DND-41 (cell line): ENCODE measurements around the gene SF3A1.
A peak's percentile ranks its signal among the peaks of the same experiment; 100 is the strongest.

Experiments
- ATAC-seq: fragments of 200-7000 bp; cut with Tn5 transposase; 3 replicates; pipeline ENCODE4 v1.9.1; 2021; ENCODE audit warnings: low read depth; ENCODE audit not compliant: insufficient read depth
- DNase-seq: peaks from one replicate; pipeline ENCODE4 v3.0.0-alpha.2; 2020
- H2AFZ ChIP-seq: 2 replicates; pipeline ENCODE4 v1.6.0; 2012; ENCODE audit warnings: low read depth, low read length
- H3K27ac ChIP-seq: 2 replicates; pipeline ENCODE4 v1.5.1; 2012; ENCODE audit warnings: low read length, inconsistent platforms
- H3K27me3 ChIP-seq: fragments of 200-600 bp; sonication (generic); 2 replicates; pipeline ENCODE4 v1.6.0; 2012; ENCODE audit warnings: low read length, mild to moderate bottlenecking, inconsistent platforms; ENCODE audit not compliant: insufficient read depth, poor library complexity
- H3K36me3 ChIP-seq: 2 replicates; pipeline ENCODE4 v1.5.1; 2012; ENCODE audit warnings: low read length, inconsistent platforms; ENCODE audit not compliant: insufficient read depth
- H3K4me1 ChIP-seq: 2 replicates; pipeline ENCODE4 v1.5.1; 2012; ENCODE audit warnings: mild to moderate bottlenecking, low read length; ENCODE audit not compliant: insufficient read depth
- H3K4me2 ChIP-seq: 2 replicates; pipeline ENCODE4 v1.6.0; 2012; ENCODE audit warnings: mild to moderate bottlenecking, moderate library complexity, low read length, inconsistent platforms; ENCODE audit not compliant: insufficient read depth
- H3K4me3 ChIP-seq, 2 experiments: fragments of 200-600 bp in 1 of 2; shearing (Covaris generic) in 1 of 2; 2 replicates each; pipeline ENCODE4 v1.5.1; 2012 to 2016; ENCODE audit warnings: inconsistent platforms in 2 of 2, low read length in 2 of 2, mild to moderate bottlenecking in 2 of 2, low read depth in 1 of 2, moderate library complexity in 1 of 2
- H3K79me2 ChIP-seq: 2 replicates; pipeline ENCODE4 v1.6.0; 2012; ENCODE audit warnings: low read length, inconsistent platforms; ENCODE audit not compliant: insufficient read depth
- H3K9ac ChIP-seq: 2 replicates; pipeline ENCODE4 v1.6.0; 2012; ENCODE audit warnings: low read depth, mild to moderate bottlenecking, inconsistent platforms, low read length, moderate library complexity
- H3K9me3 ChIP-seq: 2 replicates; pipeline ENCODE4 v1.5.1; 2012; ENCODE audit warnings: low read length, moderate library complexity, mild to moderate bottlenecking, inconsistent platforms; ENCODE audit not compliant: insufficient read depth, severe bottlenecking
- H4K20me1 ChIP-seq: 2 replicates; pipeline ENCODE4 v1.6.0; 2012; ENCODE audit warnings: low read length; ENCODE audit not compliant: insufficient read depth
- CTCF ChIP-seq: IDR thresholded peaks from 2 replicates; pipeline ENCODE4 v1.5.1; 2012; ENCODE audit warnings: borderline replicate concordance, low read length, moderate library complexity, mild to moderate bottlenecking; ENCODE audit not compliant: poor library complexity, severe bottlenecking; ENCODE audit errors: extremely low read depth
- EZH2 ChIP-seq: IDR thresholded peaks from 3 replicates; pipeline ENCODE4 v1.6.1; 2012; ENCODE audit warnings: borderline replicate concordance, low read depth, mild to moderate bottlenecking, moderate library complexity, low read length, inconsistent platforms; ENCODE audit not compliant: severe bottlenecking

SF3A1 gene

GRCh38 chr22:30312053-30312452 is 44.6 kb downstream of the SF3A1 start:
- peak overlapping the region; percentile 89 for H3K27ac ChIP-seq
- H3K4me3 ChIP-seq: no peak overlapping the region
- DNase-seq (no peak), ATAC-seq (no peak)
- peaks cover 18% of the 10 kb centered on the region; the same call in 1 of the 2 replicates for H4K20me1 ChIP-seq
- no peak overlapping the region for H2AFZ ChIP-seq
- peaks cover 68% of the 10 kb centered on the region for H3K36me3 ChIP-seq
- H3K4me1 ChIP-seq: peaks cover 97% of the 10 kb centered on the region
- no peak for TF ChIP-seq CTCF
- TF ChIP-seq EZH2: no peak
- H3K9ac ChIP-seq: no peak overlapping the region
- no peak overlapping the region for H3K4me2 ChIP-seq
- H3K9me3 ChIP-seq: no peaks in the 10 kb centered on the region
- no peaks in the 10 kb centered on the region for H3K27me3 ChIP-seq
- H3K79me2 ChIP-seq: peaks cover 97% of the 10 kb centered on the region

GRCh38 chr22:30310881-30311771 is 45.6 kb downstream of the SF3A1 start:
- Histone ChIP-seq H3K4me3 (no peak overlapping the region), H3K4me1 (peaks cover 98% of the 10 kb centered on the region), H2AFZ (no peak overlapping the region), H3K27me3 (no peaks in the 10 kb centered on the region), H4K20me1 (peaks cover 16% of the 10 kb centered on the region; the same call in 1 of the 2 replicates), H3K4me2 (peak overlapping the region; percentile 28; the same call in 1 of the 2 replicates), H3K36me3 (peaks cover 58% of the 10 kb centered on the region), H3K79me2 (peaks cover 88% of the 10 kb centered on the region), H3K9me3 (no peaks in the 10 kb centered on the region), H3K9ac (0 out of 2 replicates have a peak overlapping the region, but pooled peaks have one; percentile 0), H3K27ac (peak overlapping the region; percentile 89)
- ATAC-seq (no peak), DNase-seq (no peak)
- TF ChIP-seq EZH2 (no peak), CTCF (no peak)

- peaks cover 87% of the 10 kb centered on the region for H3K79me2 ChIP-seq
- H3K9me3 ChIP-seq: no peaks in the 10 kb centered on the region
- no peak overlapping the region for H3K4me3 ChIP-seq
- peak; percentile 7 for TF ChIP-seq CTCF
- no peak for TF ChIP-seq EZH2
- H3K27me3 ChIP-seq: no peaks in the 10 kb centered on the region
- no peak overlapping the region for H2AFZ ChIP-seq
- peaks cover 98% of the 10 kb centered on the region for H3K4me1 ChIP-seq
- peak overlapping the region; percentile 89 for H3K27ac ChIP-seq
- DNase-seq: peak; percentile 59
- H3K36me3 ChIP-seq: peaks cover 50% of the 10 kb centered on the region
- peak overlapping the region; percentile 28 for H3K4me2 ChIP-seq
- H3K9ac ChIP-seq: peak overlapping the region; percentile 25; the same call in 1 of the 2 replicates
- H4K20me1 ChIP-seq: peaks cover 8% of the 10 kb centered on the region; the same call in 1 of the 2 replicates
- ATAC-seq: peak; percentile 38
Measured at GRCh38 chr22:30309951-30310741, 46.5 kb downstream of the SF3A1 start.
